ENCODE data around the gene NUP188. TPM values are rescaled to one million over a fixed set of nuclear protein-coding genes. Genes with fewer than 3 reads are reported as not detected.
A peak's percentile ranks its signal among the peaks of the same experiment; 100 is the strongest.

NUP188 gene
- total RNA-seq, 3 donors from 2014 or later (not counting 1 experiment from before 2014, with no cell fraction given), result 53.9 to 66.4 (median 58.3) TPM

DNA sequence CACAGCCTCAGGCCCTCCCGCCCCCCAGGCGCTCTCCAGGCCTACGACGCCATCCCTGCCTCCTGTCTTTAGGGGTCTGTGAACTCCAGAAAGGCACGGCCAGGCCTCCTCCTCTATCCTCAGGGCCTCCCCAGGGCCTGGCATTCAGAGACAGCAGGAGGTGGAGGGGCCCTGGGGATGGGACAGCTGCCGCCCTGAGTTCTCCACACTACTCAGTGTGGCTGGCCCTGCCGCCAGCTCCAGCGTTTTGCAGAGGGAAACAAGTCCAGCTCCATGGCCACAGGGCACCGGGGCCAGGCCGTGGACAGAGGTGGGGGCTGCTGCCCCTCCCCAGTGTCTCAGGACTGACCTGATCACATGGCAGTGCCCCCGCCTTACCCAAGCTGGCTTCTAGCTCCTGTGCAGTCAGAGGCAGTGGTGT is 64.3 kb downstream of the NUP188 start:
- no peaks in the 10 kb centered on the region for H3K9me3 Mint-ChIP-seq
- no peak overlapping the region for H3K4me3 Mint-ChIP-seq
- Histone ChIP-seq H3K9me3 (ENCODE audit: control insufficient read depth, insufficient read depth, low read length) (no peaks in the 10 kb centered on the region), H3K27me3 (ENCODE audit: control insufficient read depth, insufficient read depth, low read length) (no peaks in the 10 kb centered on the region), H3K4me3 (ENCODE audit: low read length) (no peak overlapping the region), H3K36me3 (ENCODE audit: control insufficient read depth, insufficient read depth, low read length) (peaks cover 53% of the 10 kb centered on the region), H3K27ac (ENCODE audit: low read length) (no peak overlapping the region), H3K4me1 (ENCODE audit: control insufficient read depth, insufficient read depth, low read length) (no peaks in the 10 kb centered on the region)
- intact Hi-C loops (cut with micrococcal nuclease), result no loop called here
- no peaks in the 10 kb centered on the region for H3K36me3 Mint-ChIP-seq
- TF ChIP-seq CTCF (IDR thresholded peaks at IDR 0.05), result no peak
- WGBS (ENCODE audit: insufficient coverage), result 95% methylated on average over 11 of the region's 11 CpGs
- ATAC-seq (no peak), DNase-seq (no peak)
- H3K27ac Mint-ChIP-seq, result no peak overlapping the region
- H3K27me3 Mint-ChIP-seq (ENCODE audit: low read depth in 2 of 2), result no peaks in the 10 kb centered on the region
- H3K4me1 Mint-ChIP-seq, result peaks cover 0 to under 1% of the 10 kb centered on the region in 2 donors

GRCh38 chr9:129012343-129012742 is 64.8 kb downstream of the NUP188 start:
- H3K4me3 Mint-ChIP-seq, result no peak overlapping the region
- WGBS (ENCODE audit: insufficient coverage), result 98% methylated on average over 7 of the region's 7 CpGs
- H3K27ac Mint-ChIP-seq, result no peak overlapping the region

DNA sequence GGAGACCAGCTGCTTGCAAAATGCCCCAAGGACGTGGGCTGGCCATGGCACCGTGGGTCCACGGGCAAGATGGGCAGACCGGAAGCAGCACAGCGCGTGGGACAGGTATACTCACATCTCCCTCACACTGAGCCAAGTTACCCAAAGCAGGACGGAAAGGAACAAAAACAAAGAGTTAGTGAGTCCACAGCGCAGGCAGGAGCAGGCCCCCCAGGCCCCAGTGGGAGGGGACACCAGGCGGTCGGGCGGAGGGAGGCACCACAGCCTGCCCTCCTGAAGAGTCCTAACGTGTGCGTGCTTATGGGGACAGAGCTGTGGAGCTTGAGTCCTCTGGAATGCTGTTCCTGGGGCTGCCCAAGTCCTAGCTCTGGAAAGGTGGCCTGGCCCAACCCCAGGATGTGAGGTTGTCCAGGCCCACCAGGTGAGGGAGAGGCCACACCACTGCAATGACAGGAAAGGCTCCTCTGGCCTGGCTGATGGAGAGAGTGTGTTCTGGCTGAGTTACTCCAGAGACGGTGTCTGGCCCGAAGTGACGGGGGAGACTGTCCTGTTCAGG is 65.5 kb downstream of the NUP188 start:
- WGBS (ENCODE audit: insufficient coverage), result 94% methylated on average over 16 of the region's 16 CpGs
- no peak for ATAC-seq
- H3K27ac ChIP-seq (ENCODE audit: low read length), result no peak overlapping the region
- Mint-ChIP-seq H3K36me3 (no peaks in the 10 kb centered on the region), H3K27me3 (ENCODE audit: low read depth in 2 of 2) (no peaks in the 10 kb centered on the region), H3K4me3 (no peak overlapping the region), H3K9me3 (no peaks in the 10 kb centered on the region), H3K27ac (no peak overlapping the region), H3K4me1 (no peaks in the 10 kb centered on the region)
- H3K4me3 ChIP-seq (ENCODE audit: low read length), result no peak overlapping the region
- no peaks in the 10 kb centered on the region for H3K9me3 ChIP-seq (ENCODE audit: control insufficient read depth, insufficient read depth, low read length)
- no peaks in the 10 kb centered on the region for H3K27me3 ChIP-seq (ENCODE audit: control insufficient read depth, insufficient read depth, low read length)
- intact Hi-C loops (cut with micrococcal nuclease), result no loop called here
- DNase-seq, result peak in 1 of 2 donors; percentile 2
- peaks cover 46% of the 10 kb centered on the region for H3K36me3 ChIP-seq (ENCODE audit: control insufficient read depth, insufficient read depth, low read length)
- H3K4me1 ChIP-seq (ENCODE audit: control insufficient read depth, insufficient read depth, low read length), result no peaks in the 10 kb centered on the region
- TF ChIP-seq CTCF (IDR thresholded peaks at IDR 0.05), result no peak

More at GRCh38 chr9:129012343-129012742, 64.8 kb downstream of the NUP188 start:
- DNase-seq, result no peak
- no peak for TF ChIP-seq CTCF (IDR thresholded peaks at IDR 0.05)
- H3K9me3 Mint-ChIP-seq, result no peaks in the 10 kb centered on the region
- Histone ChIP-seq H3K4me1 (ENCODE audit: control insufficient read depth, insufficient read depth, low read length) (no peaks in the 10 kb centered on the region), H3K36me3 (ENCODE audit: control insufficient read depth, insufficient read depth, low read length) (peaks cover 52% of the 10 kb centered on the region), H3K4me3 (ENCODE audit: low read length) (no peak overlapping the region), H3K27ac (ENCODE audit: low read length) (no peak overlapping the region), H3K27me3 (ENCODE audit: control insufficient read depth, insufficient read depth, low read length) (no peaks in the 10 kb centered on the region), H3K9me3 (ENCODE audit: control insufficient read depth, insufficient read depth, low read length) (no peaks in the 10 kb centered on the region)
- H3K36me3 Mint-ChIP-seq, result no peaks in the 10 kb centered on the region
- H3K4me1 Mint-ChIP-seq, result no peaks in the 10 kb centered on the region
- intact Hi-C loops (cut with micrococcal nuclease), result no loop called here
- no peak for ATAC-seq
- no peaks in the 10 kb centered on the region for H3K27me3 Mint-ChIP-seq (ENCODE audit: low read depth in 2 of 2)

DNA sequence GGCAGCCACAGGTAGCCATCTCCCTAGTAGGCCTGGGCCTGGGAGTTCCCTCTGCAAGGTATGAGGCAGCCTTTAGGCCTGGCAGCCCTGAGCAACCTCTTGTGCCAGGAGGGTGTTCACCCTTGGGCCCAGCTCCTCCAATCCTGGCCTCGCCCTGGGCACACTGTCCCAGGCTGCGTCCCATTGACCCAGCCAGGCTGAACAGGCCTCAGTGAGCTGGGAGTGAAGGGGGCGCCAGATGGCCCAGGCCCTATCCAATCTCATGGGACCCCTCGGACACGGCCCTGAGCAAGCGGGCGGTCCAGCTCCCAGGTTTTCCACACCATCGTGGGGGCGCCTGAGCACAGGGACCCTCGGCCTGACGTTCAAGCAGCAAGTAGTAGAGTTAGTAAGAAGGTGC is 66.2 kb downstream of the NUP188 start:
- ATAC-seq, result no peak
- Mint-ChIP-seq H3K4me3 (no peak overlapping the region), H3K27ac (no peak overlapping the region), H3K36me3 (no peaks in the 10 kb centered on the region), H3K4me1 (no peaks in the 10 kb centered on the region), H3K9me3 (no peaks in the 10 kb centered on the region), H3K27me3 (ENCODE audit: low read depth in 2 of 2) (no peaks in the 10 kb centered on the region)
- Histone ChIP-seq H3K4me3 (ENCODE audit: low read length) (no peak overlapping the region), H3K27ac (ENCODE audit: low read length) (no peak overlapping the region), H3K9me3 (ENCODE audit: control insufficient read depth, insufficient read depth, low read length) (no peaks in the 10 kb centered on the region), H3K4me1 (ENCODE audit: control insufficient read depth, insufficient read depth, low read length) (no peaks in the 10 kb centered on the region), H3K36me3 (ENCODE audit: control insufficient read depth, insufficient read depth, low read length) (peaks cover 42% of the 10 kb centered on the region), H3K27me3 (ENCODE audit: control insufficient read depth, insufficient read depth, low read length) (no peaks in the 10 kb centered on the region)
- DNase-seq, result no peak
- 98% methylated on average over 11 of the region's 11 CpGs for WGBS (ENCODE audit: insufficient coverage)
- no peak for TF ChIP-seq CTCF (IDR thresholded peaks at IDR 0.05)
- intact Hi-C loops (cut with micrococcal nuclease), result no loop called here

All from natural killer cell (primary cell).